ENCODE data around the gene SYT7. TPM values are rescaled to one million over a fixed set of nuclear protein-coding genes. Genes with fewer than 3 reads are reported as not detected.

Gene SYT7
- total and polyA plus RNA-seq, 2 of the 4 experiments (the other 2 are of a cell fraction): under 0.01 to 0.19 TPM

GRCh38 chr11:61593151-61593550 lies 12.3 kb upstream of the SYT7 start:
- no peak overlapping the region for H4K91ac ChIP-seq (ENCODE audit: insufficient read depth, low read depth, low read length)
- no peak overlapping the region for H2BK15ac ChIP-seq (ENCODE audit: low read depth, low read length)
- no peak overlapping the region for H4K5ac ChIP-seq (ENCODE audit: low read depth, low read length)
- no peaks in the 10 kb centered on the region for H3K79me1 ChIP-seq (ENCODE audit: low read depth in 1 of 2, low read length in 2 of 2)
- in situ Hi-C loops (cut with MboI; ENCODE audit: low sequenced_read_pairs): no loop called here
- H3K4me1 ChIP-seq (ENCODE audit: control insufficient read depth, insufficient read depth, low read length): no peaks in the 10 kb centered on the region
- TF ChIP-seq RFX5 (IDR thresholded peaks at IDR 0.05; ENCODE audit: low read depth, low read length) (no peak), MXI1 (IDR thresholded peaks at IDR 0.05; ENCODE audit: borderline replicate concordance, low read depth, low read length) (no peak), USF2 (IDR thresholded peaks at IDR 0.05; ENCODE audit: low read depth, low read length) (no peak), CTCF (conservative IDR thresholded peaks at IDR 0.05; ENCODE audit: low read depth, low read length) (no peak), MAZ (IDR thresholded peaks at IDR 0.05; ENCODE audit: borderline replicate concordance, low read depth, low read length) (no peak), ELK1 (IDR thresholded peaks at IDR 0.05; ENCODE audit: borderline replicate concordance, low read depth, low read length) (no peak)
- H3K23ac ChIP-seq (ENCODE audit: low read depth, low read length): no peak overlapping the region
- H3K4ac ChIP-seq (ENCODE audit: low read depth, low read length): no peak overlapping the region
- H2BK5ac ChIP-seq (ENCODE audit: low read depth, low read length, poor library complexity, severe bottlenecking): no peak overlapping the region
- no peak overlapping the region for H2AK9ac ChIP-seq (replicated peaks; ENCODE audit: low read depth, low read length, poor library complexity)
- dilution Hi-C loops (cut with HindIII; ENCODE audit: low sequenced_read_pairs, unreplicated experiment): no loop called here
- H3K56ac ChIP-seq (ENCODE audit: extremely low read depth, insufficient read depth, low read length): no peak overlapping the region
- no peak overlapping the region for H3K18ac ChIP-seq (ENCODE audit: low read depth, low read length)
- no peaks in the 10 kb centered on the region for H3K9me3 ChIP-seq (ENCODE audit: control insufficient read depth, insufficient read depth, low read length)
- no peak overlapping the region for H2BK20ac ChIP-seq (ENCODE audit: low read depth, low read length)
- no peak overlapping the region for H3K14ac ChIP-seq (replicated peaks; ENCODE audit: low read depth, low read length)
- no peaks in the 10 kb centered on the region; the same call in none of the 2 replicates for H3K9me1 ChIP-seq (ENCODE audit: insufficient read depth, low read length)
- no peak overlapping the region for H2AK5ac ChIP-seq (ENCODE audit: low read depth, low read length)
- WGBS, 2 experiments (ENCODE audit: extremely low coverage in 2 of 2, insufficient read length in 1 of 2): 69% methylated on average over 2 of the region's 2 CpGs; no CpG with 5 or more reads in 1 of the 2 experiments
- H3K27ac ChIP-seq (ENCODE audit: insufficient read depth, low read length): no peak overlapping the region
- ChIA-PET CTCF (no interaction called here), POLR2A (ENCODE audit: unreplicated experiment) (no interaction called here)
- H3K9ac ChIP-seq (ENCODE audit: low read depth, low read length): no peak overlapping the region
- H3K27me3 ChIP-seq (ENCODE audit: control insufficient read depth, insufficient read depth, low read length): peaks cover 74% of the 10 kb centered on the region
- no peak overlapping the region for H2AFZ ChIP-seq (replicated peaks; ENCODE audit: low read length, poor library complexity)
- H3K4me3 ChIP-seq (ENCODE audit: insufficient read depth, low read depth, low read length): no peak overlapping the region
- no peak overlapping the region for H4K8ac ChIP-seq (ENCODE audit: low read depth in 2 of 2, low read length in 2 of 2)
- ATAC-seq (ENCODE audit: low read depth) (no peak), DNase-seq (no peak)
- no peaks in the 10 kb centered on the region for H3K36me3 ChIP-seq (ENCODE audit: control insufficient read depth, insufficient read depth, low read length)
- intact Hi-C loops (cut with micrococcal nuclease): no loop called here
- H3K4me2 ChIP-seq (ENCODE audit: low read depth, low read length): no peak overlapping the region
- no peak overlapping the region for H2BK120ac ChIP-seq (ENCODE audit: low read depth, low read length)
- H4K20me1 ChIP-seq (ENCODE audit: insufficient read depth, low read length): 0 out of 2 replicates have a peak, but pooled peaks cover 7% of the 10 kb centered on the region
- BruUV-seq (replicated peaks): no TSS peak

All from IMR-90 (cell line).